Suppressor macrophage (primary cell): ENCODE results near the gene ERICH6.

Source experiments
- DNase-seq, 4 experiments: peaks; one replicate each; pipeline ENCODE4 v3.0.0-alpha.2; 2020 to 2022

ERICH6 gene

DNA sequence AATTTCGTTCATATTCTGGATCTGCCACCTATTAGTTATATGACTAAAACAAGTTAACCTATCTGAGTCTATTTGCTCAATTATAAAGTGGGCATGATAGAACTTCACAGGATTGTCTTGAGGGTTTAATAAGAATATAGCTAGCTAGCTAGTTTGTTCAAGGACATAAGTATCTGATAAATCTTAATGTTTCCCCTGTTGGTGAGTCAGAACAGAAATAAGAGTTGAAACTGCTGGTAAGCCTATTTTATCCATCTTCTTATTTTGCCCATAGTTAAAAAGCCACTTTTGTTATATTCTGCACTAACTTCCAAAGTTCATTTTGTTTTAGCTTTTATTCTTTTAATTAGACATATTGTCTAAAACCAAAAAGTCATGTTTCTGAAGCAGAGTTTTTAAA lies 91.2 kb downstream of the ERICH6 start:
- no peak for DNase-seq

DNA sequence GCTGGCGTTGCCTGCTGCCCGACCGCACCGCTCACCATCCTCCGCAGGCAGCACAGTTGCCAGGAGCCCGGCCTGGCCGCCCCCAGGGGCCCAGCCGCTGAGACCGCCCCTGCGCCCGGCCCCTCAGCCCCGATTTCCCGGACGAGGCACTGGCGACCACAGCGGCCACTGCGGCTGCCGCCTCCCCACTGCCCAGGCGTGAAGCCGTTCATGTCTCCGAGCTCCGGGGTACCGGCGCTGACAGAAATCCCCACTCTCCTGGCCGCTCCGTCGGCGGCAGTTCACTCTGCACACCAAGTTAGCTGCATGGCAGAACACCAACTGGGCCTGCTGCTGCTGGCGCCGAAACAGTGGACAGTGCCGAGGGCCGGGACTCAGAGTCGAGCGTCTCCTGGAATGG lies 92.1 kb downstream of the ERICH6 start:
- no peak for DNase-seq

DNA sequence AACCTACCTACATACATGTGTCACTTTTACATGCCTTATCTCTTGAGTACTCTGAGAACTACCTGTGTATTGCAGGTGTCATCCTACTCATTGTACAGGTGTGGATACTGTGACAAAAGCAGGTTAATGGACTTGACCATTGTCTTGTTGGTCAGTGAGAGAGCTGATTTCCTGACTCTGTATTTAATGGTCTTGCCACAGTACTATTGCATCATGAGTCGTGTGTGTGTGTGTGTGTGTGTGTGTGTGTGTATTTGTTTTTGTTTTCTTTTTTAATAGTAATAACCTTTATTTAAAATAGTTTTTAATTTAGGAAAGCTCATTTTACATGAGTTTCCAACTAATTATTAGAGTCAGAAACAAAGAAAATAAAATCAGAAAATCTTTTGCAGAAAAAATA lies 92.9 kb downstream of the ERICH6 start:
- DNase-seq = peak in 1 of 4 experiments; percentile 24

DNA sequence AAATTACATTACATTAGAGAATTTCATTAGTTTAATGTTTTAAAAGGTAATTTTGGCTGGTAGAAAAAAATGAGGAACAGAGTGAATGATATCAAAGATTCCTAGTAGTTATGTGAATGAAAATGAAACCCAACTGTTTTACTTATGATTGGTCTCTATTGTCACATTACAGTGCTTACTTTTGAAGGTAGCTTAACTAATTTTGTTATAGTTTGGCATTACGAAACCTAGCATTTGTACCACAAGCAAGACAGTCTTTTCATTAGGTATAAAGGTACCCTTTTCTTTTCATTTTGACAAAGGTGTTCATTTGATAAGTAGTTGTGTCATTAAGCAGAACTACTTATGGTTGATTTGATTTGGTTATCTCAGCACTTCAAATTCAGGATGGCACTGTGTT lies 93.7 kb downstream of the ERICH6 start:
- no peak for DNase-seq
